Muscle of arm (tissue), 12 donors: ENCODE measurements around the gene BDH2. TPM values are rescaled to one million over a fixed set of nuclear protein-coding genes. Genes with fewer than 3 reads are reported as not detected.

Source experiments
- DNase-seq: peaks from one replicate; pipeline ENCODE4 v3.0.0-alpha.2; 2013
- polyA plus RNA-seq, 12 donors: library from polyadenylated mRNA; unstranded; fragments of 120-200 nt; gene quantifications; one replicate each; pipeline ENCODE4 v1.2.1, GENCODE V29; 2013; ENCODE audit not compliant: insufficient read length in 12 of 12

BDH2 gene
- polyA plus RNA-seq, 12 donors = 29.4 to 68.1 (median 44.9) TPM; not detected in 1

DNA sequence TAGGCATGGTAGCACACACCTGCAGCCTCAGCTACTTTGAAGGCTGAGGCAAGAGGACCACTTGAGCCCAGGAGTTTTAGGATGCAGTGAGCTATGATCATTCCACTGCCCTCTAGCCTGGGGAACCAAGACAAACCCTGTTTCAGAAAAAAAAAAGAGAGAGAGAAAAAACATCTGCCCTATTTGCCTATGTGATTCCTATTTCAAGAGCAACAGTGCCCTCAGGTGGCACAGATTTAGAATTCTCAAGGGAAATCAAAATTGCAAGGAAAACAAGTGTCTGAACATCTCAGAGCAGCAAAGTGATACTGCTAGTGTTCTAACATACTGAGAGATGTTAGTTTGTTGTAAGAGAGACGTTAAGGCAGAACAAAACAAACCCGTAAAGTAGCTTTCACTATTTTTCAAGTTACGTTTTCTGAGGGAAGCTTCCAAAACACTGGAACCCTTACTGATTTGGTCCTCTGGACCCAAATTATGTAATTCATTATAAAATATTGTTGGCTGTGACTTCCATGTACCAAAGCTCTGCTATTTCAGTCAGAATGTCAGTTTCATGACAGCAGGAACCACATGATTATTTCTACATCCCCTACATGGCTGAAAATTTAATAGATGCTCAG is 7.9 kb downstream of the BDH2 start:
- DNase-seq = peak; percentile 11

DNA sequence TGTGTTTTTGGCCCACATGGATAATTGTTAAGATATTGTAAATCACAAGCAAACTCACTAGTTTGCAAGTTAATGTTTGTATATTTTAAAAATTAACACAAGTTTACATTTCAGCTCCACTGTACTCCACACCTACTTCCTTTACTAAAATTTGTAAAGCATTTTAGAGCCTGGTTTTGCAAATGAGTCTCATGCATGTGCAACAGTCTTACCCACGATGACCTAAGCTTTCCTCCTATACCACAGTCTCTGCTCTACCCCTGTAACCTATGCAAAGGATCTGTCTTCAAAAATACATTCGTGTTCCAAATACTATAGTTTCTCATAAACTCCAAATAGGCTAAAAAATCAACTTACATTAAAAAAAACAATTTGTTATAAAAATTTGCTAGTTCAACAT is 10.2 kb downstream of the BDH2 start:
- DNase-seq = no peak

- DNase-seq = no peak
These were observed 13.1 kb downstream of the BDH2 start for GRCh38 chr4:103086551-103086950.

DNA sequence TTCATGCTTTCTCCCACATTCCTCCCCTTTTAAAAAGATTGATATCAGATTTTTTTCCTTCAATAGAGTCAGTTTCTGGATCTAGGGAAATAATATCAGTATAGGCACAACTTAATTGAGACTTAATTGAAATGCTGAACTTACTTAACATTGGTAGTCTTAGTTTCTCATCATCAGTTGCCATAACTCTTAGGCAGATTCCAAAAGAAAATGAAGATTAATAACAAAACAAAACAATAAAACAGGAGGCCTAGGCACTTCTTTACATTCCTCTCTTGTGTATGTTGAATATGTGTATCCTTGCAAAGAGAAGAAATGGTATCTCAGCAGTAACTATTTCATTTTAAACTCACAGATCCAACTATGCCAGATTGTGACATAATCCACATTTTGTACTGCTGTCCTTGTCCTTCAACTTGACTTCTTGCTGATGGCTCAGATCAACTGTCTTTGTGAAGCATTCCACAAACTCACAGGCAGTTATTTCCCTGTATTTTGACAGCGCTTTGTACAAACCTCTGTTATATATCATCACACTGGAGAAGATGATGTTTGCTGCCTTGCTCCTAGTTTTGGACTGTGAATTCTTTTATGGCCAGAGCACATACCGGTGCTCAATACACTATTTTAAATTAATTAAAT is 14.0 kb downstream of the BDH2 start:
- DNase-seq = no peak

GRCh38 chr4:103079621-103080020 is 20.0 kb downstream of the BDH2 start:
- DNase-seq = no peak

DNA sequence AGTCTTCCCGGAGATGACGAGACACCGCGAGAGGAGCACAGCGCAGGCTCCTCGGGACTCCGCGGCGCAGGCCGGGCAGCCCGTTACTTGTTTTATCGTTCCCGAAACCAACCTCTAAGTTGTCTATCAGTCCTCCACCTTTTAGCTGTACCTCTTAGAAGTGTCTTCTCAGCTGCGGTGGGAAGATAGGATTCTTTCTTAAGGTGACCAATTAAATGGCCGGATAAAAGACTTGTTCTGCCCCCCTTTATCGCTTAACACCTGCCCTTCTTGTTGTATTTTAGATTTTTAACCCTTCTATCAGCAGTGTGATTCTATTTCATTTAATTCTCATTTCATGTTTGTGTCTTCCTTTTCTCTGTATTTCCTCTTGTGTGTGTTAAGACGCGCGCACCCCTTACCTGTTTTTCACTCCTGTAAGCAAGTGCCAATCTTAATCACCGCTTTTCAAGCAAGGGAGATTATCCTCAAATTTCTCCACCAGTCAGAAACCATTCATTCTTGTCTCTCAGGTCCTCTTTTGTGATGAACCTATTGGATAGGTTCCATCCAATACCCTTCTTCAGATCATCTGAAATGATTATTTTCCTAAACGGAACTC is 22.8 kb downstream of the BDH2 start, which contains the start of gene SLC9B2:
Gene SLC9B2 (minus strand): TSS at position 15 of the 601 bp plus-strand sequence. CDS start 9,211 bp downstream, outside the sequence.
- DNase-seq = no peak

- peak; percentile 78 for DNase-seq
These were observed 23.5 kb downstream of the BDH2 start for GRCh38 chr4:103075894-103076746.

DNA sequence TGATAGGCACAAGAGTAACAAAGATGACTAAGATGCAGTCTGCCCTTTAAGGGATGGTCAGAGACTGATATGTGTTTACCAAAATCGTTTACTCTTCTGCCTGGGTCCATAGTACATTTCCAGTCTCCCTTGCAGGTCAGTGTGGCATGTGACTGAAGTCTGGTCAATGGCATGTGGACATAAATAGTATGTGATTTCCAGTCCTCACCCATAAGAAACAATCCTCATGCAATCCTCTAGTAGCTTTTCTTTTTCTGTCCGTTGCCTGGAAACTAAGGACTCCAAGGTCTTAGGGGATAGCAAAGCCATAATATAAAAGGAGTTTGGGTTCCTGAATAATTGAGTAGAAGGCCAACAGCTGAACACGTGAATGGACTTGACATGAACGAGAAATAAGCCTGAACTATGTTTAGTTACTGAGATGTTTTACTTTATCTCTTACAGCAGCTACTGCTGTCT is 24.2 kb downstream of the BDH2 start:
- DNase-seq = peak; percentile 38

GRCh38 chr4:103074744-103075434 is 24.7 kb downstream of the BDH2 start:
- DNase-seq = no peak

GRCh38 chr4:103073792-103074438 is 25.7 kb downstream of the BDH2 start:
- DNase-seq = no peak

DNA sequence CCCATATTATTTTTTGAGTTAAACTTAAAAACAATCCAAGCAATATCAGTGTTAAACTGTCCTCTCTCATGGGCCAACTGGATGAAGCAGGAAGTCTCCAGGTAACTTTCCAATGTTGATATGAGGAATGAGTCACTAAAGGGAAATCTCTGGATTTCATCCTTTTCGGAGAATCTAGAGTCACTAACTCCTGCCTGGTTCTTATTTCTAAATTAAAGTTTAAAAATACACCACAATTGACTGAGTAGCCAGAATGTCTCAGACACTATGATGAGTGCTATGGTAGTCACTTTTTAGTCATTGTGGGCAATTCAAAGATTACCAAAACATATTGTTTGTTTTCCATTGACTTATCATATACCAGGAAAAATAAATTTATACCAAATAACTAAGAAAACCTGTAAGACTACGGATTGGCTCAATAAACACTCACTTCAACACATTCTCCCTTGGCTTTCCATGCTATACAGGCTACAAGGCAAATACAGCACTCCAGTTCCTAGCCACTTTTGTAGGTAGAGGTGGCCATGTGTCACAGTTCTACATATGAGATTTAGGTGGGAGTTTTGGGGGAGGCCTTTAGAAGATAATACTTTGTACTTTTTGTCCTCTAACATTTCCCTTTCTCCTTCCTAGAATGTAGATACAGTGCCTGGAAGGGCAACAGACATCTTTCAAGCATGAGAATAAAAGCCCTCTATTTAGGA is 31.6 kb downstream of the BDH2 start:
- no peak for DNase-seq

DNA sequence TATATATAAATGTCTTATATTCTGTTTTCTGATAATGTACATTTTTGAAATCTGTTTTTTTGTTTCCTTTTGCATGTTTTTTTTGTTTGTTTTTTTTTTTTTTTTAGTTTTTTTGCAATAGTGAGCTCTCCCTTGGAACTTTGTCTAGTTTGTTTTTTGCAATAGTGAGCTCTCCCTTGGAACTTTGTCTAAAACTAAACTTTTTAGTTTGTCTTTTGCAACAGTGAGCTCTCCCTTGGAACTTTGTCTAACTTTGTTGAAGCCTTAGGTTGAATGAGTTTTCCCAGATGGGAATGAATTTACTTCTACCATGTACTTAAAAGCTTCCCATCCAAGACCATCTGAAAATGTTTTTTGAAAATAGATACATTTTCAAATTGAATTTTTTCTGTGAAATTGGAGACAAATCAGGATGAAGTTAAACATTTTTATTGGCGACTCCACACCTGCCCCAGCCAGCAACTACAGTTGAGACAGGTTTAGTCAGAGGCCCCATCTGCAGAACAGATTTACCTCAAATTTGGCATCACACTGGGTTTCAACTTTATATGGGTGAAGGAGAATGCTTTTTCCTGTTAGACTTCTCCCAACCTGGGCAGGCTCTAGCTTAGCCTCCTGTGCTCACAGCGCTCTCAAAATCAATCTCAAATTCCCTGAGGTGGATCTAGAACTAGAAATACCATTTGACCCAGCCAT is 39.0 kb downstream of the BDH2 start:
- no peak for DNase-seq

- DNase-seq = no peak
These were observed 45.6 kb downstream of the BDH2 start for GRCh38 chr4:103054030-103054429.

- no peak for DNase-seq
These were observed 46.9 kb downstream of the BDH2 start for GRCh38 chr4:103052779-103053178.

- no peak for DNase-seq
These were observed 47.5 kb downstream of the BDH2 start for GRCh38 chr4:103052145-103052544.

- no peak for DNase-seq
These were observed 48.7 kb downstream of the BDH2 start for GRCh38 chr4:103050736-103051436.

- DNase-seq = peak; percentile 16
These were observed 53.0 kb downstream of the BDH2 start for GRCh38 chr4:103046416-103047290.

- DNase-seq = no peak
These were observed 55.5 kb downstream of the BDH2 start for GRCh38 chr4:103044183-103044582.
